HG03039 (cell line): ENCODE data around the gene CSF3.
A peak's percentile ranks its signal among the peaks of the same experiment; 100 is the strongest.

Experiments used
- ATAC-seq: cut with Tn5 transposase; IDR thresholded peaks from one replicate; pipeline ENCODE4 v1.9.1; 2021; ENCODE audit warnings: mild to moderate bottlenecking, moderate library complexity; ENCODE audit not compliant: unreplicated experiment

CSF3 gene, protein sequence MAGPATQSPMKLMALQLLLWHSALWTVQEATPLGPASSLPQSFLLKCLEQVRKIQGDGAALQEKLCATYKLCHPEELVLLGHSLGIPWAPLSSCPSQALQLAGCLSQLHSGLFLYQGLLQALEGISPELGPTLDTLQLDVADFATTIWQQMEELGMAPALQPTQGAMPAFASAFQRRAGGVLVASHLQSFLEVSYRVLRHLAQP

GRCh38 chr17:40015005-40015997 is at the start of gene CSF3:
CSF3 (plus strand) TSS chr17:40015440; CDS start chr17:40015475, 35 bp downstream.
- ATAC-seq: no peak

DNA sequence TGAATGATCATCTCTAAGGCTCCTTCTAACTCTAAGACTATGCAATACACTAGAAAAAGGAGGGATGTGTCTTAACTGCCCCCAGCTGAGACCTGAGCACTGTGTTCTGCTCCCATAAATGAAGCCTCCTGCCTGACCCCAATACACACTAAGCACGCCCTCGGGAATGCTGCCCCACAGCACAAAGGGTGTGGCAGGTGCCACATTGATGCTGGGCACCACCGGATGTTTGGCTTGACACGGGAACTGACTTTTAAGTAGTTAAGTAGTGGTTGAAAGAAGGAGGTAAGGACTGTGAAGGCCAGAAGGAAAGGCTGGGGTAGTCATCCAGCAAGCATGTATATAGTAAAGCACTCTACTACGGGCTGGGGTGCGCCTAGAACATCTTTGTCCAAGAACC is 48.5 kb upstream of the CSF3 start:
- no peak for ATAC-seq

GRCh38 chr17:39968761-39969160 is 46.5 kb upstream of the CSF3 start:
- ATAC-seq: no peak

GRCh38 chr17:39969375-39969774 is 45.9 kb upstream of the CSF3 start:
- ATAC-seq: no peak

- ATAC-seq: no peak
Measured at GRCh38 chr17:39970157-39970692, 45.0 kb upstream of the CSF3 start.

DNA sequence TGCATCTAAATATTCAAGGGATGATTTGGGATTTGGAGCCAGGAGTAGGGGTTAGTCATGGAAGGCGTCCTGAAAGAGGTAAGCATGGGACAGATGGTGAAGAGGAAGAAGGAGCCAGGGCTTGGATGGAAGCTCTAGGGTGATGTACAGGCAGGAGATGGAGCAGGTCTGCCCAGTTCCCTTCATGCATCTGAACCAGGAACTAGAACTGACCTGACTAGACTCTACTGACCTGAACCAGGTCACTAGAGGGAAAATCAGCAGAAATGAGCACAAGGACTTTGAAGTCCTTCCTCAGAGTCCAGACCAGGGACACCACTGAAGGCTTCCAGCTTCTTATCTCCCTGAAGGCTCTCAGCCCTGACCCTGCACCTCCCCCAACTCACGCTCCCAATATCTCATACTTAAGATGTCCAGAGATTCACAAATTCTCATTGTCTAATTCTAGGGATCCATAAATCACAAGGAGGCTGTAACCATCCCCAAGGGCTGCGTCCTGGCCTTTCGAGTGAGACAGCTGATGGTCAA is 44.1 kb upstream of the CSF3 start:
- no peak for ATAC-seq

DNA sequence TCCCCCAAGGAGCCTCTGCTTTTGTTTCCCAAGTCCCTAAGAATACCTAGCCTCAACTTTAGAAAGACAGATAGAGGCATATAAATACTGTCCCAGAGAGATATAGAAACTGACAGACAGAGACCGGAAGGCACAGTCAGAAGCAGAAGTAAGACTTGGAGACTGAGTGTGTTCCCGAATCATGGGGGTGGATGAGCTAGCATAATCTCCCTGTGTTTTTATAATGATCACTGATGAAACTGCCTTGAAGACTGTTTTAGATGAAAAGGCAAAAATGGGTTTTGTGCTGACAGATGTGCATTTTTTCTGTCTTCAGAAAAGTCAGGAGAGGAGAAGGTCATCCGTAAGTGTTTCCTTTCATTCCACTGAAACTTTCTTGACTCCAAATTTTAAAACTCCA is 43.0 kb upstream of the CSF3 start:
- no peak for ATAC-seq

DNA sequence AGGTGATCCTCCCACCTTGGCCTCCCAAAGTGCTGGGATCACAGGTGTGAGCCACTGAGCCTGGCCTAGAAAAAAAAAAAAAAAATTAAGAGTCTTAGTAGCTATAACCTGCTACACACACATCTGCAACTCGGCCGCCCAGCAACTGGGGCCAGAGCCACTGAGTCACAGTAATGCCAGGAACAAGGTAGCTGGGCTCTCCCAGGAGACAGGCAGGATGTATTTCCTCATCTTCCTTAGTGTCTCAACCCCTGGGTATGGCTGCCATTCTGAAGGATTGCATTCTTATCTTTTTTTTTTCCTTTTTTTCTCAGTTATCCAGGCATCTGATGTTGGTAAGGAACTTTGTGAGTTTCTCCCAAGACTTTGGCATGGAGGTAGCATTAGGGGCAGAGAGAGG is 41.7 kb upstream of the CSF3 start:
- no peak for ATAC-seq

GRCh38 chr17:39974433-39974832 is 40.8 kb upstream of the CSF3 start:
- ATAC-seq: no peak

- no peak for ATAC-seq
Measured at GRCh38 chr17:39975801-39976200, 39.4 kb upstream of the CSF3 start.

- ATAC-seq: no peak
Measured at GRCh38 chr17:39979016-39979670, 36.1 kb upstream of the CSF3 start.

DNA sequence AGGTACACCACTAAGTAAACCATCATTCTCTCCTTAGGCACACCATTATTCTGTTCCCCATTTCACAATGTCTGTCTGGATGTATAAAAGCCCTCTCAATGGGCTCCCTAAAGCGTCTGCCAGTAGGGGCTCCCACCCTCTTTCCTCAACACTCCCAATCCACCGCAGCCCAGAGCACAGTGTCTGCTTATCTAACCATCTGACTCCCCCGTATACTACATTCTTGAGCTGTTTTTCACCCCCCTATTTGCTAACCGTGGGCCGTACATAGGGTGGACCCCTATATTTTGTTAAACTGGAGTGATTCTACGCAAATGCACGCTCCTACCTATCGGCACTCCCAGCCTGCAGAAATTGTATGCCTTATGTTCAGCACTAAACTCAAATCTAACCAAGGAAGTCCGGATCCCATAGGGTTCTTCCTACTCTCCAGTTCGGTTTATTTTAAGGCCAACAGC is 35.3 kb upstream of the CSF3 start:
- peak; percentile 7 for ATAC-seq

GRCh38 chr17:39980351-39981206 is 34.7 kb upstream of the CSF3 start, which contains the start of gene PSMD3:
PSMD3 (plus strand) TSS chr17:39980807; CDS start chr17:39980971, 164 bp downstream.
- peak; percentile 88 for ATAC-seq

GRCh38 chr17:39981207-39981741 is 34.0 kb upstream of the CSF3 start:
- no peak for ATAC-seq

DNA sequence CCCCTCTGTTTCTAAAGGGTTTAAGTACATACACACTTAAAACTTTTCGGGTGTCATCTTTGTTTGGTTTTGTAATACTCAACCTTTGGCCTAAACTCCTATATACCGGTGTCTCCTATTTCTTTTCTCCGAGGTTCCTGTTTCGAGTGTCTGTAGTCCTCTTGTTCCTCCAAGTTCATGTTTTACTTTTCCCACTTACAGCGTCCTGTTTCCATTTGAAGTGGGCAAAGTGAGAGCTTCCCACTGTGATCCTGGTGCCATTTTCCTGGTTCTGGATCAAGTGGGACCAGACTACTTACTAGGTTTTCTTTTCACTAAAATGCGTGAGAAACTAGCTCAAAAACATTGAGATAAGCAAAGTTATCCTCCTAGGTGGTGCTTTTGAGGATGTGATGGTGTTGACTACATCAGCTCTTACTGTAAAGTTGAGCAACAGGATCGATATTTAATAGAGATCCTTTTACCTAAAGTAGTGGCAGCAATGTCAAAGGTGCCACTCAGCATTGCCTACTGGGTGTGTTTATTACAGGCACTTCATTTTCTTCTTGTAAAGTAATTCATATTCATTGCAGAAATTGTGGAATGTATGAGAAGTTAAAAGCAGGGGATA is 33.4 kb upstream of the CSF3 start:
- ATAC-seq: no peak

- ATAC-seq: no peak
Measured at GRCh38 chr17:39988206-39988810, 26.9 kb upstream of the CSF3 start.

- no peak for ATAC-seq
Measured at GRCh38 chr17:39994448-39994847, 20.8 kb upstream of the CSF3 start.

- ATAC-seq: no peak
Measured at GRCh38 chr17:39995438-39995837, 19.8 kb upstream of the CSF3 start.

- ATAC-seq: no peak
Measured at GRCh38 chr17:39996162-39996561, 19.1 kb upstream of the CSF3 start.
